GM21825 (cell line): ENCODE measurements around the gene FRYL.
"Not testable (repeated sequence)": the region's sequence is repeated elsewhere in the genome, so short reads cannot be mapped to it uniquely, and the experiment has no call there.

Source experiments
- ATAC-seq: cut with Tn5 transposase; IDR thresholded peaks from one replicate; pipeline ENCODE4 v1.9.1; 2021; ENCODE audit warnings: mild to moderate bottlenecking, moderate library complexity; ENCODE audit not compliant: unreplicated experiment

FRYL gene

GRCh38 chr4:48786549-48786948, 6.5 kb upstream of the FRYL start:
- ATAC-seq: no peak

- ATAC-seq: no peak
These were observed 5.2 kb upstream of the FRYL start for GRCh38 chr4:48785302-48785701.

DNA sequence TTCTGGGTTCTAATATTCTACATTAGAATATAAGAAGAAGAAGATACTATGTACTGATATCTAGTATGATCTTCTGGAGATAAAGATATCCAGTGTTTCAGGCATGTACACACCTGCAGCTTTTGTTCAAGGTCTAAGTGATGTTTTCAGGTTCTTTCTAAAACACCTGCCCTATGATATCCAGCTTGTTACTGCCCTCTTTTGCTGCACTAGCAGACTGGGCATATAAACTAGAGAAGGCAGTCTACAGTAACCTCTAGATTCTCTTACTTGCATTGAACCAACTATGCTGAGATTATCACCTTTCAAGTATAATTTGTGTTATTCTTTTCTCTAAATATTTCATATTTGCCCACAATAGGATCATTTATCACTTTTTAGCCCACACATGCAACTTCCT, 1.9 kb upstream of the FRYL start:
- no peak for ATAC-seq

GRCh38 chr4:48780865-48781214, 761 bp upstream of the FRYL start:
- no peak for ATAC-seq

GRCh38 chr4:48779095-48779997, 733 bp downstream of the FRYL start:
- peak; percentile 36 for ATAC-seq

DNA sequence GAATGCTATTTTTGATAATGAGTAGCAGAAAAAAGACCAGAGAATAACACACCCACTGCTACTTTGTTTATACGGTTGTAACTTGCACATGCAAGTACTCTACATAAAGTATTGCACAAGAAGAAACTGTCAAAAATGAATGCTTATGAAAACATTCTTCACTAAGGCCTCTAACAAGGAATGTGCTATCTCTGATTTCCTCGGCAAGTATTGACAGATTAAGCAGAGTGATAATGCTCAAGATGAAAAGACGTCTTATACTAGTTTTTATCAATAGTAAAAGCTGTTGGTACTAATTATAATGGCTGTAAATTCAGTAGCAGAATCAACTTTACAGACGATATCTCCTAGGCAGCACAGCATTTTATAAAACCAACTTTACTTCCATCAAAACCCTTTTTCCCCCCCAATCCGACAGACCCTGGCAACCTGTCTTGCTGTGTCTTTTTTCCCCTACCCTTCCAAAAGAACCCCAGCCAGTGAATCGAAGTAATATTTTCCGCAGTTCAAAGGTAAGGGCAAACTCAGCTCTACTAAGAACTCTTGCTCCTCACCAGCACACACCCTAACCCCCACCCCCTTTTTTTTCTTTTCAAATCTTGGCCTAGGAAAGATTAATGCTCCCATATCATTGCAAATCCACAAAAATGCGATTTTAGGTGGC, 1.5 kb downstream of the FRYL start:
- ATAC-seq: no peak

DNA sequence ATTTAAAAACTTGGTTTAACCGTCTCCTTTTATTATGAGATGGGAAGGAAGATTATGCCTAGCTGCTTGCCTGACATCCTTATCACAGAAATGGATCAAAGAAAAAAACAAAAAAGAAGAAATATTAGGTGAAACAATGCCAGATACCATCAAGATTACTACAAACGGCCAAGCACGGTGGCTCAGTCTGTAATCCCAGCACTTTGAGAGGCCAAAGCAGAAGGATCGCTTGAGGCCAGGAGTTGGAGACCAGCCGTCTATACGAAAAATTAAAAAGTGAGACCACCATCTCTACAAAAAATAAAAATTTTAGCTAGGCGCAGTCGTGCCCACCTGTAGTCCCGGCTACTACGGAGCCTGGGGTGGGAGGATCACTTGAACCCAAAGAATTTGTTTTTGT, 2.3 kb downstream of the FRYL start:
- ATAC-seq: no peak

GRCh38 chr4:48774760-48775710, 5.0 kb downstream of the FRYL start:
- ATAC-seq: no peak

GRCh38 chr4:48772556-48772955, 7.5 kb downstream of the FRYL start:
- no peak for ATAC-seq

DNA sequence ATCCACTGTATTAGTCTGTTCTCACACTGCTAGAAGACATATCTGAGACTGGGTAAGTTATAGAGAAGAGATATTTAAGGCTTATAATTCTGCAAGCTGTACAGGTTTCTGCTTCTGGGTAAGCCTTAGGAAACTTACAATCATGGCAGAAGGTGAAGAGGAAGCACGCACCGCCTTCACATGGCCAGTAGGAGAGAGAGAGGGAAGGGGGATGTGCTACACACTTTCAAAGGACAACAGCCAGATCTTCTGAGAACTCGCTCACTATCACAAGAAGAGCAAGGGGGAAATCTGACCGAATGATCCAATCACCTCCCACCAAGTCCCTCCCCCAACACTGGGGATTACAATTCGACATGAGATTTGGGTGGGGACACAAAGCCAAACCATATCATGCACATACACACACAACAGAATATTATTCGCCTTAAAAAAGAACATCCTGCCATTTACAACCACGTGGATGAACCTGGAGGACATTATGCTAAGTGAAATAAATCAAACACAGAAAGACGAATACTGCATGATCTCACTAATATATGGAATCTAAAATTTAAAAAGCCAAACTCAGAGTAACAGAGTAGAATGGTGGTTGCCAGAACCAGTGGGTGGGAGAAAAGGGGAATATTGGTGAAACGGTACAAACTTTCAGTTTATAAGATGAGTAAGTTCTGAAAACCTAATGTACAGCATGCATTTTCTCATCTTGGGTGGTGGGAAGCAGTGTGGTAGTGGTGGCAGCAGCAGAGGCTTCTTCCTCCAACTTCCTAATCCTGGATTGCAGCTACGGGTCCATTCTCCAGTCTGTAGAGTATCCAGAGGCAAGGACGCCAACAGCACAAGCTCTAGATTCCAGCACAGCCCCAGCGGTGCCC, 12.8 kb downstream of the FRYL start:
- no peak for ATAC-seq

DNA sequence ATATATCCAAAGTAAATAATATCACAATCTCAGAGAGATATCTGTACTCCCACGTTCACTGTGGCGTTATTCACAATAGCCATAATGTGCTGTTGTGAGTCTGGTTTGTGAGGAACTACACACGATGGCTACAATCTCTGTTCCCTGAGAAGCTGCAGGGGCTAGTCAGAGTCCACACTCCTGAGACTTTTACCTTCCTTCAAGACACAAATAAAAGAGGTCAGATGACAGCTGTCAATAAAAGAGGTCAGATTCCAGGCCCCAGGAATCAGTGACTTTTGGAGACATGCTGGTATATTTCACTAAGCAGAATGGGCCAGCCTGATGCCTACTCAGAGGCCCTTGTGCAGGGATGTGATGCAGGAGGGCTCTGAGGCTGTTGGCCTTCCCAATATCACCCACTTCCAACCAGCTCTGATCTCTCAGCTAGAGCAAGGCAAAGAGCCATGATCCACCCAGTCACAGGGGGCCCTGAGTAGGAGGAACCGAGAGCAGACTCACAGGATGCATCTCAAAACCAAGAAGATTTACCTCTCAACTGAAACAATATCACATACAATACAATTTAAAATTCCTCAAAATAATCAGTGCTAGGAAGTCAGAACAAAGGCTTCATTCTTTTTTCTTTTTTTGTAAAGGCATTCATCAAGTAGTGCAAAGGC, 13.8 kb downstream of the FRYL start:
- ATAC-seq: peak; percentile 72

DNA sequence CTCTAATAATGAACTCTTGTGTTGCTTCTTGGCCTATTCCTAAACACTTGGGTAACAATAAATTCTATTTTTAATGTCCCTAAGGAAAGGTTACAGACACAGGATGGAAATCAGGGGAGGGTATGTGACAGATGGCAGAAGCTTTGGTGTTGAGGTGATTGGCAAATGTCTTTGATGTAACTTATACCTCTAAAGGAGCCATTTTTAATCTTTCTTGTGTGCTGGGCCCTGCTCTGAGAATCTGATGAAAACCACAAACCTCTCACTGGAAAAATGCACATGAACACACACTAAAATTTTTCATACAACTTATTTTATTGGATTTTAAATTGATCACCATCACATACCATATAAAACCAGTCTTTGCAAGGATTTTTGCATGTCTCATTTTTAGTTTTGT, 17.7 kb downstream of the FRYL start:
- no peak for ATAC-seq

- no peak for ATAC-seq
These were observed 18.8 kb downstream of the FRYL start for GRCh38 chr4:48761286-48761685.

DNA sequence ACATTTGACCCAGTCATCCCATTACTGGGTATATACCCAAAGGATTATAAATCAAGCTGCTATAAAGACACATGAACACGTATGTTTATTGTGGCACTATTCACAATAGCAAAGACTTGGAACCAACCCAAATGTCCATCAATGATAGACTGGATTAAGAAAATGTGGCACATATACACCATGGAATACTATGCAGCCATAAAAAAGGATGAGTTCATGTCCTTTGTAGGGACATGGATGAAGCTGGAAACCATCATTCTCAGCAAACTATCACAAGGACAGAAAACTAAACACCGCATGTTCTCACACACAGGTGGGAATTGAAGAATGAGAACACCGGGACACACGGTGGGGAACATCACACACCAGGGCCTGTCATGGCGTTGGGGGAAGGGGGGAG, 21.4 kb downstream of the FRYL start:
- ATAC-seq: not testable (repeated sequence)

GRCh38 chr4:48756689-48757220, 23.3 kb downstream of the FRYL start:
- ATAC-seq: no peak

GRCh38 chr4:48755281-48755680, 24.8 kb downstream of the FRYL start:
- no peak for ATAC-seq

DNA sequence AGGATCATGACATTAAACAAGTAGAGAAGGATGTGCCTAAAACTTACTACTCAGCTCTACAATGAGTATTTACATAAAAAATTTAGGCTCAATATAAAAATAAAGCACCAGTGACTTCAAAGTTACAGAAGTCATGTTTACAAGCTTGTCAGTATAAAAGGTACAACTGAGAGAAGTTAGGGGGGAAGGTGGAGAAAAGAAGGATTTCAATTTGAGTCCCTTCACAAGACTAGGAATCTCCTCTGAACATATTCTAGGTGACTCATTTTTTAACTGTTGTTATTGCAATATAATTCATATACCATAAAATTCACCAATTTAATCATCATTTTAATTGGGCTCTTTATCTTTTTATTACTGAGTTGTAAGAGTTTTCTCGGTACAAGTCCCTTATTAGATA, 26.9 kb downstream of the FRYL start:
- no peak for ATAC-seq

DNA sequence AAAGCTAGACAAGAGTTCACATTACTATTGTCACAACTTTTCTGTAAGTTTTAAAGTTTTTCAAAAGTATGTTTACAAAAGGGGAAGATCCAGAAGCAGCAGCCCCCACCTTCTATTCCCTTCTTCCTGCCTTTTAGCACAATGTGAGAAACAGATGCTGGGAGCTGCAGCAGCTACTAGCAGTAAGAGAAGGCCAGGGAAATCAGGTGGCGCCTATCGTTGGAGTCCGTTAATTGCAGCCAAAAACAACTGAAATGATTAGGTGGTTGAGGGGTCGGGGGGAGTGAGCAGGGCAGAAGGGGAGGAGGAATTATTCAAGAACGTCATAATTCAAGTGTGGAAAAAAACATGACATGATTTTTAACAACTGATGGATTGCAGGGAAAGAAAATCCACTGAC, 27.4 kb downstream of the FRYL start:
- no peak for ATAC-seq

DNA sequence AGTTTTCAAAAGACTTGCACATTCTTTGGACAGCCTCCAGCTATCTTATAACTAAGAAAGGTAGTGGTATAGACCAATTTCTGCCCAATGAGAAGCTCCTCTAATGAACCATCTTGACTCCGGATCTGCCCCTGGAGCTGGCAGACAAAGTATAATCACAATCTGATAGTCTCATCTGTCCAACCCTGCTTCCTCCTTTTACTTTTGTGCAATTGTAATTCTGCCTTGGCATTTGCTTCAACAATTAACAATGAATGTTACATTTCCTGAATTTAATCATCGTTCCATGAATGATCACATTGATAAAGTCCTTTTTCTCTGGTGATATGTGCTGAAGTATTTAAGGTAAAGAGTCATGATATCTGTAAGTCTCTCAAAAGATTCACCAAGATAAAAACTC, 27.8 kb downstream of the FRYL start:
- ATAC-seq: no peak
